Astrocyte (in vitro differentiated cells and primary cell): Measurements from ENCODE around the gene MBD5. TPM values are rescaled to one million over a fixed set of nuclear protein-coding genes. Genes with fewer than 3 reads are reported as not detected.
"Not testable (repeated sequence)": the region's sequence is repeated elsewhere in the genome, so short reads cannot be mapped to it uniquely, and the experiment has no call there.

ENCODE experiments used
- DNase-seq: peaks from one replicate; pipeline ENCODE4 v3.0.0-alpha.2; 2010; ENCODE audit warnings: low read depth
- FAIRE-seq: peaks from 2 replicates; lab custom pipeline; 2011; peaks lifted over from hg19 to GRCh38; lab: Jason Lieb, UNC
- H2AFZ ChIP-seq: 2 replicates; pipeline ENCODE4 v1.6.0; 2012; ENCODE audit warnings: low read depth, low read length, inconsistent platforms
- H3K27ac ChIP-seq: 2 replicates; pipeline ENCODE4 v1.5.1; 2011; ENCODE audit warnings: low read depth, low read length, inconsistent platforms
- H3K27me3 ChIP-seq: 2 replicates; pipeline ENCODE4 v1.6.0; 2011; ENCODE audit warnings: low read length, inconsistent platforms; ENCODE audit not compliant: insufficient read depth
- H3K36me3 ChIP-seq: 2 replicates; pipeline ENCODE4 v1.5.1; 2011; ENCODE audit warnings: low read length, inconsistent platforms; ENCODE audit not compliant: insufficient read depth
- H3K4me1 ChIP-seq: 2 replicates; pipeline ENCODE4 v1.5.1; 2011; ENCODE audit warnings: low read length, inconsistent platforms; ENCODE audit not compliant: insufficient read depth
- H3K4me2 ChIP-seq: 2 replicates; pipeline ENCODE4 v1.6.0; 2012; ENCODE audit warnings: low read length, inconsistent platforms
- H3K4me3 ChIP-seq: 2 replicates; pipeline ENCODE4 v1.5.1; 2011; ENCODE audit warnings: low read depth, mild to moderate bottlenecking, low read length, inconsistent platforms; ENCODE audit not compliant: insufficient read depth
- H3K79me2 ChIP-seq: 2 replicates; pipeline ENCODE4 v1.6.0; 2012; ENCODE audit warnings: mild to moderate bottlenecking, low read length, inconsistent platforms; ENCODE audit not compliant: insufficient read depth
- H3K9ac ChIP-seq: 2 replicates; pipeline ENCODE4 v1.6.0; 2012; ENCODE audit warnings: mild to moderate bottlenecking, low read length, inconsistent platforms
- H3K9me3 ChIP-seq: 2 replicates; pipeline ENCODE4 v1.5.1; 2012; ENCODE audit warnings: low read depth, mild to moderate bottlenecking, low read length, inconsistent platforms; ENCODE audit not compliant: insufficient read depth
- H4K20me1 ChIP-seq: 2 replicates; pipeline ENCODE4 v1.6.0; 2012; ENCODE audit warnings: low read length, inconsistent platforms; ENCODE audit not compliant: insufficient read depth
- H3K27ac Mint-ChIP-seq: one replicate; pipeline ENCODE4 v1.8.0; 2021; ENCODE audit warnings: mild to moderate bottlenecking, mixed read lengths; ENCODE audit not compliant: unreplicated experiment
- H3K27me3 Mint-ChIP-seq: one replicate; pipeline ENCODE4 v1.8.0; 2021; ENCODE audit warnings: low read depth, mixed read lengths; ENCODE audit not compliant: unreplicated experiment
- H3K36me3 Mint-ChIP-seq: one replicate; pipeline ENCODE4 v1.8.0; 2021; ENCODE audit warnings: low read depth, mixed read lengths; ENCODE audit not compliant: unreplicated experiment
- H3K4me1 Mint-ChIP-seq: one replicate; pipeline ENCODE4 v1.8.0; 2021; ENCODE audit warnings: low read depth, mixed read lengths; ENCODE audit not compliant: unreplicated experiment
- H3K4me3 Mint-ChIP-seq: one replicate; pipeline ENCODE4 v1.8.0; 2021; ENCODE audit warnings: mild to moderate bottlenecking, moderate library complexity, mixed read lengths; ENCODE audit not compliant: unreplicated experiment
- H3K9me3 Mint-ChIP-seq: one replicate; pipeline ENCODE4 v1.8.0; 2021; ENCODE audit warnings: mild to moderate bottlenecking, mixed read lengths; ENCODE audit not compliant: unreplicated experiment
- CTCF ChIP-seq: IDR thresholded peaks from 2 replicates; pipeline ENCODE4 v1.5.1; 2011; ENCODE audit warnings: low read depth, mild to moderate bottlenecking, inconsistent platforms, low read length, moderate library complexity; ENCODE audit not compliant: insufficient read depth
- EZH2 ChIP-seq: IDR thresholded peaks from 2 replicates; pipeline ENCODE4 v1.6.1; 2012; ENCODE audit warnings: mild to moderate bottlenecking, low read length, inconsistent platforms; ENCODE audit not compliant: insufficient read depth
- total RNA-seq: library from RNA; stranded (reverse); gene quantifications from 2 replicates; pipeline ENCODE4 v1.2.1, GENCODE V29; 2021

MBD5 gene
- total RNA-seq, 1 donor from 2014 or later, result 53.6 TPM

GRCh38 chr2:148007219-148007900 lies 13.5 kb upstream of the MBD5 start:
- peaks cover 3% of the 10 kb centered on the region for H3K9me3 Mint-ChIP-seq
- Histone ChIP-seq H3K27ac (no peak overlapping the region), H2AFZ (no peak overlapping the region), H3K9me3 (no peaks in the 10 kb centered on the region), H4K20me1 (peaks cover 46% of the 10 kb centered on the region), H3K36me3 (no peaks in the 10 kb centered on the region), H3K79me2 (peaks cover 88% of the 10 kb centered on the region), H3K9ac (no peak overlapping the region), H3K4me1 (no peaks in the 10 kb centered on the region), H3K4me3 (no peak overlapping the region), H3K27me3 (no peaks in the 10 kb centered on the region), H3K4me2 (no peak overlapping the region)
- peaks cover 3% of the 10 kb centered on the region for H3K36me3 Mint-ChIP-seq
- TF ChIP-seq EZH2 (no peak), CTCF (no peak)
- no peak overlapping the region for H3K27ac Mint-ChIP-seq
- peaks cover 2% of the 10 kb centered on the region for H3K4me1 Mint-ChIP-seq
- H3K27me3 Mint-ChIP-seq, result no peaks in the 10 kb centered on the region
- FAIRE-seq, result no peak
- H3K4me3 Mint-ChIP-seq, result no peak overlapping the region
- no peak for DNase-seq

GRCh38 chr2:148008411-148008810 lies 12.5 kb upstream of the MBD5 start:
- H3K36me3 Mint-ChIP-seq, H3K4me1 ChIP-seq, H3K4me1 Mint-ChIP-seq, H2AFZ ChIP-seq, H3K36me3 ChIP-seq, H3K27ac ChIP-seq, DNase-seq, H3K4me3 Mint-ChIP-seq, H3K27ac Mint-ChIP-seq, H3K9ac ChIP-seq, H3K9me3 ChIP-seq, H3K9me3 Mint-ChIP-seq, FAIRE-seq, H3K4me2 ChIP-seq, H3K27me3 ChIP-seq, H3K4me3 ChIP-seq, H3K27me3 Mint-ChIP-seq: not testable (repeated sequence)
- peaks cover 52% of the 10 kb centered on the region for H4K20me1 ChIP-seq
- peaks cover 94% of the 10 kb centered on the region for H3K79me2 ChIP-seq

GRCh38 chr2:148013876-148014275 lies 7.0 kb upstream of the MBD5 start:
- Histone ChIP-seq H3K4me1 (no peaks in the 10 kb centered on the region), H4K20me1 (peaks cover 43% of the 10 kb centered on the region), H3K4me2 (no peak overlapping the region), H3K27me3 (no peaks in the 10 kb centered on the region), H3K79me2 (peaks cover 98% of the 10 kb centered on the region), H3K9me3 (no peaks in the 10 kb centered on the region), H3K27ac (no peak overlapping the region), H3K36me3 (no peaks in the 10 kb centered on the region), H3K9ac (no peak overlapping the region), H3K4me3 (no peak overlapping the region), H2AFZ (no peak overlapping the region)
- FAIRE-seq (no peak), DNase-seq (no peak)
- TF ChIP-seq CTCF (no peak), EZH2 (no peak)
- Mint-ChIP-seq H3K9me3 (no peaks in the 10 kb centered on the region), H3K27me3 (no peaks in the 10 kb centered on the region), H3K36me3 (no peaks in the 10 kb centered on the region), H3K27ac (no peak overlapping the region), H3K4me1 (peaks cover 10% of the 10 kb centered on the region), H3K4me3 (no peak overlapping the region)
